K562 (cell line): ENCODE data around the gene IGFALS. TPM values are rescaled to one million over a fixed set of nuclear protein-coding genes. Genes with fewer than 3 reads are reported as not detected.
A peak's percentile ranks its signal among the peaks of the same experiment; 100 is the strongest.

Experiments
- ATAC-seq: fragments of 200-7000 bp; cut with Tn5 transposase; 3 replicates; pipeline ENCODE4 v1.9.1; 2020; ENCODE audit warnings: moderate library complexity
- BruUV-seq: library from RNA; stranded (reverse); fragments of 400-500 nt; replicated peaks from 2 replicates; lab custom pipeline; 2021; lab: Mats Ljungman, UMichigan
- CTCF ChIA-PET: fragments of 300-600 bp; formaldehyde crosslinking; extraction: SDS; loops from one replicate; lab custom pipeline; 2021; ENCODE audit warnings: low intra/inter-chr PET ratio; lab: Yijun Ruan, JAX
- POLR2A ChIA-PET: fragments of 300-600, 350-650 bp; sonication (Branson Sonifier 250); formaldehyde crosslinking; extraction: SDS; loops from one replicate; lab custom pipeline; 2021; ENCODE audit warnings: antibody characterized with exemption, inconsistent platforms; lab: Yijun Ruan, JAX
- DNase-seq, 4 experiments: peaks; one replicate each; pipeline versions ENCODE4 v3.0.0 to v3.0.0-alpha.2; 2011 to 2018; ENCODE audit warnings: low spot score in 3 of 4, mixed read lengths in 3 of 4; ENCODE audit errors: extremely low read depth in 1 of 4
- FAIRE-seq: peaks from 2 replicates; lab custom pipeline; 2011; peaks lifted over from hg19 to GRCh38; lab: Jason Lieb, UNC
- H2AFZ ChIP-seq: 2 replicates; pipeline ENCODE4 v1.6.0; 2011; ENCODE audit warnings: low read depth, low read length, control low read depth, inconsistent platforms
- H3K27ac ChIP-seq: fragments of 200-600 bp; 3 replicates; pipeline ENCODE4 v1.8.0; 2011; ENCODE audit warnings: low read depth, mild to moderate bottlenecking, control low read depth, inconsistent platforms, low read length, moderate library complexity, mixed read lengths; ENCODE audit errors: extremely low read depth
- H3K27me3 ChIP-seq, 2 experiments: fragments of 300-600 bp in 1 of 2; 2 replicates in 1 of 2; 3 replicates in 1 of 2; pipeline versions ENCODE4 v1.6.0 to v1.8.0; 2011; ENCODE audit warnings: inconsistent platforms in 2 of 2, low read length in 2 of 2, mild to moderate bottlenecking in 1 of 2, mixed read lengths in 1 of 2, moderate library complexity in 1 of 2; ENCODE audit not compliant: control insufficient read depth in 2 of 2, insufficient read depth in 2 of 2
- H3K36me3 ChIP-seq: fragments of 300-600 bp; 3 replicates; pipeline ENCODE4 v1.8.0; 2011; ENCODE audit warnings: mild to moderate bottlenecking, low read length, inconsistent platforms; ENCODE audit not compliant: control insufficient read depth, insufficient read depth
- H3K4me1 ChIP-seq, 2 experiments: fragments of 200-600 bp in 1 of 2; replicated peaks in 1 of 2; 2 replicates in 1 of 2; 3 replicates in 1 of 2; pipeline versions ENCODE4 v1.5.1 to v1.8.0; 2011; ENCODE audit warnings: inconsistent platforms in 2 of 2, low read length in 2 of 2, mild to moderate bottlenecking in 1 of 2, mixed read lengths in 1 of 2, moderate library complexity in 1 of 2; ENCODE audit not compliant: control insufficient read depth in 2 of 2, insufficient read depth in 2 of 2
- H3K4me2 ChIP-seq: 2 replicates; pipeline ENCODE4 v1.6.1; 2011; ENCODE audit warnings: low read length, control low read depth, inconsistent platforms, mixed read lengths; ENCODE audit not compliant: insufficient read depth
- H3K4me3 ChIP-seq: fragments of 200-600 bp; sonication (generic), shearing (Covaris generic); 2 replicates; pipeline ENCODE4 v1.5.1; 2016; ENCODE audit warnings: control low read depth, inconsistent platforms
- H3K79me2 ChIP-seq: fragments of 200-600 bp; 3 replicates; pipeline ENCODE4 v1.8.0; 2011; ENCODE audit warnings: low read length, inconsistent platforms; ENCODE audit not compliant: control insufficient read depth, insufficient read depth
- H3K9ac ChIP-seq, 2 experiments: 2 replicates each; pipeline versions ENCODE4 v1.6.0 to v1.6.1; 2011; ENCODE audit warnings: low read depth in 2 of 2, low read length in 2 of 2, control low read depth in 1 of 2, inconsistent platforms in 1 of 2, mild to moderate bottlenecking in 1 of 2, mixed read lengths in 1 of 2; ENCODE audit not compliant: insufficient read depth in 1 of 2
- H3K9me1 ChIP-seq: one replicate; pipeline ENCODE4 v1.6.0; 2011; ENCODE audit warnings: inconsistent platforms, mild to moderate bottlenecking, low read length, moderate library complexity; ENCODE audit not compliant: control insufficient read depth, insufficient read depth
- H3K9me3 ChIP-seq: replicated peaks from 2 replicates; pipeline ENCODE4 v1.5.1; 2011; ENCODE audit warnings: low read depth, low read length, inconsistent platforms; ENCODE audit not compliant: control insufficient read depth, insufficient read depth
- H4K20me1 ChIP-seq: replicated peaks from 2 replicates; pipeline ENCODE4 v1.6.1; 2011; ENCODE audit warnings: low read length, inconsistent platforms, mixed read lengths; ENCODE audit not compliant: control insufficient read depth, insufficient read depth
- GABPA ChIP-seq: fragments of 200-800 bp; sonication (Bioruptor generic); conservative IDR thresholded peaks from 2 replicates; pipeline ENCODE4 v1.6.1; 2016; ENCODE audit warnings: low read depth, missing genetic modification characterization, missing compliant biosample characterization
- POLR2B ChIP-seq: fragments of 450-650 bp; IDR thresholded peaks from 2 replicates; pipeline ENCODE4 v1.6.1; 2018; ENCODE audit warnings: low read depth; ENCODE audit not compliant: partially characterized antibody
- POLR2G ChIP-seq: fragments of 200-400 bp; formaldehyde crosslinking; IDR thresholded peaks from 2 replicates; pipeline ENCODE4 v1.6.1; 2017; ENCODE audit warnings: low read depth, mild to moderate bottlenecking, antibody characterized with exemption, low read length, moderate library complexity
- RBFOX2 ChIP-seq: fragments of 200-400 bp; formaldehyde crosslinking; IDR thresholded peaks from 2 replicates; pipeline ENCODE4 v1.6.1; 2017; ENCODE audit warnings: low read depth, mild to moderate bottlenecking, low read length, moderate library complexity
- SUPT5H ChIP-seq: fragments of 450-650 bp; IDR thresholded peaks from 2 replicates; pipeline ENCODE4 v1.6.1; 2016
- WGBS: fragments of 100-300 bp; shearing (Covaris generic); methylation state at CpG from one replicate; pipeline ENCODE4 v1.1.6; 2016; ENCODE audit warnings: low coverage, mixed read lengths; ENCODE audit not compliant: insufficient coverage; ENCODE audit errors: missing lambda C conversion rate; 5-methylcytosine and 5-hydroxymethylcytosine counted together
- in situ Hi-C: fragments of 300-500 bp; cut with MboI; formaldehyde crosslinking; loops from 4 replicates; pipeline ENCODE4 v1.15.0; 2018; ENCODE audit warnings: inconsistent platforms, mixed read lengths
- intact Hi-C: fragments of 100-400 bp; cut with micrococcal nuclease; formaldehyde crosslinking; loops from 2 replicates; pipeline ENCODE4 v1.14.2; 2022
- polyA plus RNA-seq, 8 experiments: library from polyadenylated mRNA; depleted of rRNA in 4 of 8; stranded (reverse) in 5 of 8; unstranded in 3 of 8; fragments of >200 nt; fragmentation: Nextera tagmentation in 2 of 8; fragmentation: Illumina TruSeq in 1 of 8; extraction: Ambion mirVana in 2 of 8; extraction: Trizol in 1 of 8; gene quantifications; 2 replicates each; pipeline versions ENCODE4 v1.2.1 to v1.2.3, GENCODE V29; 2011 to 2014; ENCODE audit warnings: inconsistent platforms in 1 of 8, missing spikeins in 1 of 8
- total RNA-seq, 7 experiments: library from RNA; depleted of rRNA in 6 of 7; stranded (reverse); fragments of >200 nt in 6 of 7; fragmentation: Illumina TruSeq in 2 of 7; extraction: Trizol in 2 of 7; gene quantifications; 2 replicates each; pipeline versions ENCODE4 v1.2.1 to v1.2.3, GENCODE V29; 2011 to 2021; ENCODE audit warnings: low replicate concordance in 1 of 7
- TF ChIP-seq, protein P1 (sequence below): sonication (generic); formaldehyde crosslinking; IDR thresholded peaks from 2 replicates; pipeline ENCODE4 v1.8.1; 2023; ENCODE audit warnings: mild to moderate bottlenecking, missing genetic modification reagents

Gene IGFALS
- total and polyA plus RNA-seq, 9 of the 15 experiments (the other 6 are each of a cell fraction or from before 2014, with no cell fraction given), result not detected

DNA sequence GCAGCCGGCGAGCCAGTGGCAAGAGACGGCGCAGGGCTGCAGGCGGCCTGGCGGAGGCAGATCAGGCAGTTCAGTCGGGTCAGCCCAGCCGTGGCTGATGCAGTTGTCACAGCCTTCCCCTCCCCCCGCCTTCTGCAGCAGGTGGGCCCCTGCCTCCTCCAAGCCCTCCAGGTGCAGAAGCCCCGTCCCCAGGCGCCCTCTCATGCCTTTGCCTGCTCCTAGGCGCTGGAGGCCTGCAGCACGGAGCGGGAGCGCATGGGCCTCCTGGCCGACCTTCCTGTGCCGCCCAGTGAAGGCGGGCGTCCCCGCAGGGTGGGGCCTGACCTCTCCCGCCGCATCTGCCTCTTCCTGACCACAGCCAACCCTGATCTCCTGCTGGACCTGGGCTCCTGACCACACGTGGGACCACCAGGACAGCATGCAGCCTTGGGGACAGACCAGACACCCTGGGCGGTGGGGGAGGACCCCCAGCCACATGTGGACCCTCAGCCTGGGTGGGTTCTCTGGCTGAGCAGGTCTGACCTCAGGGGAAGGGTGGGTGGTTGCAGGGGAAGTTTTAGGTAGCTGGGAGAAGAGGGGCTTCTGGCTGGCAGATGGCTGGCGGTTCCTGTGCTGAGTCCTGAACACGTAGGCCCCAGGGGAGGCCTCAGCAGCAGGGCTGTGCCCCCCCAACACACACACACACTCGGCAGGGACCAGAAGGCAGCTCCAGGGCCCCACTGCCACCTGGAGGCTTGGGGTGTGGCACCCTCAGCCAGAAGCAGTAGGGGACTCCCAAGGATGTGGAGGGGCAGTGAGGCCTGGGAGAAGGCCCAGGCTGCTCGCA is 17.4 kb downstream of the IGFALS start:
- Histone ChIP-seq H3K9me3 (no peaks in the 10 kb centered on the region), H3K9ac (peak overlapping the region in 1 of 2 experiments; percentile 93; a peak in 1 of 4 replicates), H3K79me2 (peaks cover 39% of the 10 kb centered on the region), H3K27me3 (no peaks in the 10 kb centered on the region), H3K36me3 (peaks cover 58% of the 10 kb centered on the region; the same call in 2 of the 3 replicates), H4K20me1 (peaks cover 6% of the 10 kb centered on the region; the same call in 1 of the 2 replicates), H3K4me3 (no peak overlapping the region), H3K4me2 (no peak overlapping the region), H3K9me1 (peaks cover 2% of the 10 kb centered on the region), H3K27ac (no peak overlapping the region), H3K4me1 (peaks cover 13 to 93% of the 10 kb centered on the region in 2 experiments; a peak in 4 of 5 replicates), H2AFZ (no peak overlapping the region)
- CTCF ChIA-PET, result no interaction called here
- no peak for ATAC-seq
- intact Hi-C loops, result no loop called here
- DNase-seq, result no peak
- in situ Hi-C loops, result no loop called here
- 83% methylated on average over 23 of the region's 28 CpGs for WGBS
- BruUV-seq, result no TSS peak
- TF ChIP-seq RBFOX2 (peak; percentile 38), GABPA (tag) (no peak), SUPT5H (peak; percentile 12; the same call in 1 of the 2 replicates), POLR2B (peak; percentile 22), POLR2G (peak; percentile 66)
- TF ChIP-seq, protein P1, sequence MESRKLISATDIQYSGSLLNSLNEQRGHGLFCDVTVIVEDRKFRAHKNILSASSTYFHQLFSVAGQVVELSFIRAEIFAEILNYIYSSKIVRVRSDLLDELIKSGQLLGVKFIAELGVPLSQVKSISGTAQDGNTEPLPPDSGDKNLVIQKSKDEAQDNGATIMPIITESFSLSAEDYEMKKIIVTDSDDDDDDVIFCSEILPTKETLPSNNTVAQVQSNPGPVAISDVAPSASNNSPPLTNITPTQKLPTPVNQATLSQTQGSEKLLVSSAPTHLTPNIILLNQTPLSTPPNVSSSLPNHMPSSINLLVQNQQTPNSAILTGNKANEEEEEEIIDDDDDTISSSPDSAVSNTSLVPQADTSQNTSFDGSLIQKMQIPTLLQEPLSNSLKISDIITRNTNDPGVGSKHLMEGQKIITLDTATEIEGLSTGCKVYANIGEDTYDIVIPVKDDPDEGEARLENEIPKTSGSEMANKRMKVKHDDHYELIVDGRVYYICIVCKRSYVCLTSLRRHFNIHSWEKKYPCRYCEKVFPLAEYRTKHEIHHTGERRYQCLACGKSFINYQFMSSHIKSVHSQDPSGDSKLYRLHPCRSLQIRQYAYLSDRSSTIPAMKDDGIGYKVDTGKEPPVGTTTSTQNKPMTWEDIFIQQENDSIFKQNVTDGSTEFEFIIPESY (CRISPR knock-in tag), result peak; percentile 84
- POLR2A ChIA-PET, result interaction anchor here (0.5 to 0.8 kb wide), 3 partner anchors 10 to 95 kb away, joined by 3 to 5 read pairs (median 3); no protein-coding TSS in a partner anchor
- FAIRE-seq, result no peak
